T-helper 1 cell treated with Interleukin-12 subunit alpha and Interleukin-12 subunit beta and Interleukin-4 antibody, amounts not matched to agents 30 ng/mL and 1 ng/mL, for 36 hours (primary cell): ENCODE data around the gene UBE2O. TPM values are rescaled to one million over a fixed set of nuclear protein-coding genes. Genes with fewer than 3 reads are reported as not detected.

Experiments used
- intact Hi-C: fragments of 100-400 bp; cut with micrococcal nuclease; formaldehyde crosslinking; loops from one replicate; pipeline ENCODE4 v1.15.1; 2024
- total RNA-seq: library from RNA; stranded (reverse); gene quantifications from 2 replicates; pipeline ENCODE4 v1.2.3, GENCODE V29; 2022

UBE2O gene
- total RNA-seq, 1 donor from 2014 or later = 41.9 TPM

- intact Hi-C loops = no loop called here
Measured at GRCh38 chr17:76442341-76443338, 10.3 kb downstream of the UBE2O start.

DNA sequence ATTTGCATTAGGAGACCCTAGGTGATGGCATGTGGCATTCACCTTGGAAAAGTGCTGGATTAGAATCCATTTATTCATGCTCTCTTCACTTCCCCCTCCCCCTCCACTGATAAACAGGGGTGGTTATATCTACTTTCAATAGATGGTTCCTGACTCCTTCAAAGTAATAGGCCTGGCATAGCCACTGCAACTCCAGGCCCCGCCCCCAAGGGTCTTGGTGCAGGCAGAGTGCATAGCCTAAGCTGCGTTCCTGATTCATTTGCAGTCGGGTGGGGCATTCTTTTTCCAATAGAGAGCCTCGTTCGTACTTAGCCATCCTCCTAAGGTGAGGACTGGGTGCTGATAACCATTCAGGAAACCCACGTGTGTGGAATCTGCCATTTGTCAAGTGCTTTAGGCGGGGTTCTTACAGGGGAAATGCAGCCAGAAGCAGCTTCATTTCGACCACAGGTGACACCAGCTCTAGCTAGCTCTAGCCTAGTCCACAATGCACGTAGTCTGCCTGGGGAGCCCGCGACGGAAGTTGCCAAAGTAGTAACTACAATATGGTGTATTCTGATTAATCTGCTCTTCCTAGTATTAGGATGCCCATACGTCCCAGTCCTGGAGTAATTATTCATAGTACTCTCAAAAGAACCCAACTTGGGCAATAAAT is 11.1 kb downstream of the UBE2O start:
- intact Hi-C loops = no loop called here

GRCh38 chr17:76440751-76441362 is 12.1 kb downstream of the UBE2O start:
- intact Hi-C loops = no loop called here

DNA sequence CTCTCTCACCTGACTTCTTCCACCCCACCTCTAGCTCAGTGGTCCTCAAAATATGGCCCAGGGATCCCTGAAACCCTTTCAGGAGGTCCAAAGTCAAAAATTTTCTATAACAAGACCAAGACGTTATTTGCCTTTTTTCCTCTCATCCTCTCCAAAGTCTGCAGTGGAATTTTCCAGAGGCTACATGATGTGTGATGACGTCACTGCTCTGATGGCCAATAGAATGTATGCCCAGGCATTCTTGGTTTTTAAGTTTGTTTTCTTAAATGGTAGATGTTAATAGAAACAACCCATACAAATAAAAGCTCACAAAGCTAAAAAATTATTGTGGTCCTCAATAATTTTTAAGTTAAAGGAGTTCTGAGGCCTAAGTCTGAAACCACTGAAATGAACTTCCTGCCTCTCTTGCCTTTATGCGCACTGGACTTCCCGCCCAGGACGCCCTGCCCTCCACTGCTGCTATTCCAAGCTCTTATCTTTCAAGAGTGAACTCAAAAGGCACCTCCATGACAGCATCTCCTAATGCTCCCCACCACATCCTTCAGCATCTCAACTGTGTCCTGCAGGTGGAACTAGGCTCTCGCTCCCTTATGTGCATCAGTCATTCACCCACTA is 13.5 kb downstream of the UBE2O start:
- intact Hi-C loops = no loop called here

DNA sequence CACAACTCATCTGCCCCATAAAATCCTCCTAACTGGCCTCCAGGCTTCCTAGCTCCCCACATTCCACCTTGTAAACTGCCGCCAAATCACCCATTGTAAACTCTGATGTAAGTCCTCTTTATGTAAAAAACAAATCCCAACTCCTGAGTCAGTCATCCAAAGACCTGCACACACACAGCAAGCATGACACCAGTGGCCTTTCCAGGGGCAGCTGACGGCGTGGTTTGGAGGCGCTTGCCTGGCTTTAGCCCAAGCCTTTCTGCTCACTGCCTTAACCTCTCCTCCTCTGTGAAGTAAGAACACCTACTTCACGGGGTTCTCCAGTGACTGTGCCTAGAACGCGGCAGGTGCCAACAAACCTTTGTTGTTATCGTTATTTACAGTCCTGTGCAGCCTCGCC is 14.0 kb downstream of the UBE2O start:
- intact Hi-C loops = no loop called here

DNA sequence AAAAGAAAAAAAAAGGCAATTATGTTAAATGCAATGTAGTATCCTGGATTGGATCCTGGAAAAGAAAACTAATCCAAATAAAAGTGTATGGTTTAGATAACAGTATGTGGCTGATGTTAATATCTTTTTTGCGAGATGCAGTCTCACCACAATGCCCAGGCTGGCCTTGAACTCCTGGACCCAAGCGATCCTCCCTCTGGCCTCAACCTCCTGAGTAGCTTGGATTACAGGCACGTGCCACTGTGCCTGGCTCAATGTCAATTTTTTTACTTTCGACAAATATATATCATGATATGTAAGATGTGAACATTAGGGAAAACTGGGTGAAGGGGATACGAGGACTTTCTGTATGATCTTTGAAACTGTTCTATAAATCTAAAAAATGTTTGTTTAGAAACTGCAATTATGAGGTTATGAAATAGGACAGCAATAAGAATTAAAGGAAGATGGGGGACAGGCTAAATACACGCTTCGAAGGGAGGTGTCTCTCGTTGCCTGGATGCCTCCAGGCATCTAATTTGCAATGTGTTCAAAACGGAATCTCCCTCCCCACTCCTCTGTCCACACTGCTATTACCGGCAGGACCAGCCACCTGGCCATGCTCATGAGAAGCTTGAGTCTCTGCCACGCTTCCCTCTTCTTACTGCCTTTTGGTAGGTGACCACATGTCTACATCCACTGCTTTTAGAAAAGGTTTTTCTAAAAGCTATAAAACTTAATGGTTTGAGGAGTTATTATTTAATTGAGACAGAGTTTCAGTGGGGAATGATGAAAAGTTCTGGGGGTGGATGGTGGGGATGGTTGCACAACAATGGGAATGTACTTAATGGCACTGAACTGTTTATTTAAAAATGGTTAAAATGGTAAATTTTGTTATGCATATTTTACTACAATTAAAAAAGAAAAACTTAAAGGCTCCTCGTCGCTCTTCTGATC is 15.2 kb downstream of the UBE2O start:
- intact Hi-C loops = no loop called here

DNA sequence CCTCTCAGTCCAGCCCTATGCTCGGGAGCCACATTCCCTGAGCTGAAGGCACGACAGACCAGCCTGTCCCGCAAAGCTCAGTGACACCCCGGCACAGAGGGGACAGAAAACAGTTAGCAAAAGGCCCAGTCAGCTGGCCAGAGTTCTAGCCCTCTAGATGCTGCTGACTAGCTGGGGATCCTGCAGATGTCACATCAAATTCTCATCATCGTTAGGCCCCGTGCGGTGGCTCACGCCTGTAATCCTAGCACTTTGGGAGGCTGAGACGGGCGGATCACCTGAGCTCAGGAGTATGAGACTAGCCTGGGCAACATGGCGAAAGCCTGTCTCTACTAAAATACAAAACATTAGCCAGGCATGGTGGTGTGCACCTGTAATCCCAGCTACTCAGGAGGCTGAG is 17.2 kb downstream of the UBE2O start:
- intact Hi-C loops = no loop called here

DNA sequence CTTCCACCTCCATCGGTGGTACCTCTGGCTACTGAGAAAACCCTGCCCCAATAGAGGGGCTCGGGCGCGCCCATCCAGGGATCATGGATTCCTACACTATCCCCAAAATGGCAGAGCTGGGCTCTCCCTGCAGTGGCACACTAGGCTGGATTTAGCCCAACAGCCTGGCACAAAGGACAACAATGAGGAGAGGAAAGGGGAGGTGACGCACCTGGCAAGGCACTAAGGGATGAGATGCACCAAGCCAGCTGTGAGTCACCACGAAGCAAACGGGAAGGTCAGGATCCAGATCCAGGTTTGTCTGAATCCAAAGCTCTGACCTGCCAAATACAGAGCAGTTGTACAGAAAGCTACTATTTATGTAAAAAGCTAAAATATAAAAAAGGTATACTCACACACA is 18.1 kb downstream of the UBE2O start:
- intact Hi-C loops = no loop called here

- intact Hi-C loops = no loop called here
Measured at GRCh38 chr17:76433693-76434092, 19.3 kb downstream of the UBE2O start.

DNA sequence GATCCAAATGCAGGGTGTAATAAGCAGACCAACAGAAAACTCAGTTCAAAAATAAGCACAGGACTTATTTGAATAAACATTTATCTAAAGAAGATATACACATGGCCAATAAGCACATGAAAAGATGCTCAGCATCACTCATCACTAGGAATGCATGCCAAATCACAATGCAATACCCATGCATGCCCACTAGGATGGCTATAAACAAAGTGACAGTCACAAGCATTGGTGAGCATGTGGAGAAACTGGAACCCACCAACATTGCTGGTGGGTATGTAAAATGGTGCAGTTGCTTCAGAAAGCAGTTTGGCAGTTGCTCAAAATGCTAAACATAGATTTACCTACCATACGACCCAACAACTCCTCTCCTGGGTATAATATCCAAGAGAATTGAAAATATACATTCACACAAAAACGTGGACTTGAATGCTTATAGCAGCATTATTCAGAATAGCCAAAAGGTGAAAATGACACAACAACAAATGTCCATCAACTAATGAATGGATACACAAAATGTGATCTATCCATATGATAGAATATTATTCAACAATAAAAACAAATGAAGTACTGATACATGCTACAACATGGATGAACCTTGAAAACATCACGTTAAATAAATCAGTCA is 20.1 kb downstream of the UBE2O start:
- intact Hi-C loops = no loop called here

GRCh38 chr17:76432004-76432403 is 20.9 kb downstream of the UBE2O start:
- intact Hi-C loops = no loop called here

- intact Hi-C loops = no loop called here
Measured at GRCh38 chr17:76431509-76431908, 21.4 kb downstream of the UBE2O start.

DNA sequence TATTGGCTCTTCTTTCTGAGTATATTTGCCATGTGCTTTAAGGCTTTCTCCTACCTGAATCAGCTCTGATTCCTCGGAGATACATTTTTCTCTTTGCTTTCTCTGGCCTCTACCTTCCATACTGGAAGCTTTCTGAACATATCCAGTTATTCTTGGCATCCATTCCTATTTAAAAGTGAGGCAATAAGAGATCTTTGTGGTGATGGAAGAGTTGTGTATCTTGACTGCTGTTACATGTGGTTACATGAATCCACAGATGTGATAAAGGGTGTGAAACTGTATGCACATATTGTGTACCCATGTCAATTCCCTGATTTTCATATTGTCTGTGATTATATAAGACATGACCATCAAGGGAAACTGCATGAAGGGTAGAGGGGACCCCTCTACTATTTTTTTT is 24.4 kb downstream of the UBE2O start:
- intact Hi-C loops = no loop called here

DNA sequence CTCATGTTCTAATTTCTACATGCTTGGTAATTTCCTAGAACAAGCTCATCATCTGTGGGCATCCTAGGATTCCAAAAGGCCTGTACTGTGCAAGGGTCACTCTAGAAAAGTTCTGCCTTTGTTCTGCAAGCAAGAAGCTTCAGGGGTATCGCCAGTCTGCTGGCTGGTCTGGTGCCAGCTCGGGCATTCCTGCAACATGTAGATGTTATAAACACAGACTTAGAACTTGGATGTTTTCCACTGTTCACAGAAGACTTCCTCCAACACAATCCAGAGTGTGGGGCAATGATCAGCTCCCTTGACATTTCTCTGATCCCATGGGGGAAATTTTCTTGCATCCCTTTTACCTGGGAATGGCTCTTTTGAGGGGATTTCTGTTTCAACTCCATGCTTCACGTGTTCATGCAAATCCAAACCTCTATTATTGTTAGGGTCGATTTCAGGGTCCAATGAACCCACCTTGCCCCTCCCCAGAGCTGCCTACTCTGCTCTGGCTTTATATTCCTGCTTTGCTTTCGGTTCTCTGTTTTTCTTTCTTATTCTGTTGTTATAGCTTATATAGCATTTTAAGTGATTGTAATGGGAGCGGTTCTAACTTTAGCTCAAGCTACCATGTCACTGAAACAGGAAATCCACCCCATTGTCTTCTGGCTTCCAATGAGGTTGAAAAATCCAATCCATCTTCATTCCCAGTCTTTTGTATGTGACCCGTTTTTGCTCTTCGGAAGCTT is 25.3 kb downstream of the UBE2O start:
- intact Hi-C loops = no loop called here

DNA sequence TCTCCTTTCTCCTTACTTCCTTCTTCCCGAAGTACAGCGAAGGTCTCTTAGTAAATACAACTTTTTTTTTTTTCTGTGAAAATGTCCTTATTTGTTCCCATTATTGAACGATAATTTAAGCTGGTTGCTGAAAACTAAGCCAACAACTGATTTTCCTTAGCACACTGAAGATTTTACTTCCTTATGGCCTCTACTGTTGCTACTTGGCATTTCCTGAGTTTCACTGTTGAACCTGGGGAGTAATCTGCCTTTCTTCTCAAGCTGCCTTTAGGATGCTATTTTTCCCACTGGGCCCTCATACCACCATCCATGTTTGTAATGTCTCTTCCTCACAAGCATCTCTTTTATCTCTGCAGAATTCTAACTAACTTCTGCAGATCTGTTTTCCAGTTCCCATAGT is 26.1 kb downstream of the UBE2O start:
- intact Hi-C loops = no loop called here

GRCh38 chr17:76422860-76423259 is 30.1 kb downstream of the UBE2O start:
- intact Hi-C loops = no loop called here

- intact Hi-C loops = no loop called here
Measured at GRCh38 chr17:76422406-76422805, 30.5 kb downstream of the UBE2O start.

- intact Hi-C loops = no loop called here
Measured at GRCh38 chr17:76421044-76421407, 31.9 kb downstream of the UBE2O start.

- intact Hi-C loops = no loop called here
Measured at GRCh38 chr17:76420356-76421043, 32.5 kb downstream of the UBE2O start.
